ENCODE results near the gene CDK5.
"Not testable (repeated sequence)": the region's sequence is repeated elsewhere in the genome, so short reads cannot be mapped to it uniquely, and the experiment has no call there.

Gene CDK5

GRCh38 chr7:151045967-151046366, 11.7 kb downstream of the CDK5 start:
- no peak for DNase-seq (ENCODE audit: low read depth)
- no peak for TF ChIP-seq CTCF (IDR thresholded peaks at IDR 0.05; ENCODE audit: low read length, missing control alignments)
- no peak overlapping the region for H3K4me3 ChIP-seq (replicated peaks; ENCODE audit: low read depth, low read length)

GRCh38 chr7:151045262-151045661, 12.4 kb downstream of the CDK5 start:
- H3K4me3 ChIP-seq (replicated peaks; ENCODE audit: low read depth, low read length) = no peak overlapping the region

GRCh38 chr7:151043959-151044358, 13.7 kb downstream of the CDK5 start:
- no peak overlapping the region for H3K4me3 ChIP-seq (replicated peaks; ENCODE audit: low read depth, low read length)
- DNase-seq (ENCODE audit: low read depth) = no peak
- no peak for TF ChIP-seq CTCF (IDR thresholded peaks at IDR 0.05; ENCODE audit: low read length, missing control alignments)

More at GRCh38 chr7:151045262-151045661, 12.4 kb downstream of the CDK5 start:
- no peak for TF ChIP-seq CTCF (IDR thresholded peaks at IDR 0.05; ENCODE audit: low read length, missing control alignments)
- DNase-seq (ENCODE audit: low read depth) = no peak

- not testable (repeated sequence) for DNase-seq (ENCODE audit: low read depth); H3K4me3 ChIP-seq (replicated peaks; ENCODE audit: low read depth, low read length)
Observed at GRCh38 chr7:151043449-151043848, 14.2 kb downstream of the CDK5 start.

GRCh38 chr7:151040616-151041375, 16.9 kb downstream of the CDK5 start:
- no peak for TF ChIP-seq CTCF (IDR thresholded peaks at IDR 0.05; ENCODE audit: low read length, missing control alignments)
- DNase-seq (ENCODE audit: low read depth) = no peak
- H3K4me3 ChIP-seq (replicated peaks; ENCODE audit: low read depth, low read length) = no peak overlapping the region

GRCh38 chr7:151039850-151040548, 17.7 kb downstream of the CDK5 start:
- no peak for TF ChIP-seq CTCF (IDR thresholded peaks at IDR 0.05; ENCODE audit: low read length, missing control alignments)
- H3K4me3 ChIP-seq (replicated peaks; ENCODE audit: low read depth, low read length) = no peak overlapping the region
- no peak for DNase-seq (ENCODE audit: low read depth)

- H3K4me3 ChIP-seq (replicated peaks; ENCODE audit: low read depth, low read length) = no peak overlapping the region
- TF ChIP-seq CTCF (IDR thresholded peaks at IDR 0.05; ENCODE audit: low read length, missing control alignments) = no peak
- DNase-seq (ENCODE audit: low read depth) = peak; percentile 92
Observed at GRCh38 chr7:151038951-151039849, 18.5 kb downstream of the CDK5 start.
